Nephron (organoid): ENCODE measurements around the gene ALG2.
A peak's percentile ranks its signal among the peaks of the same experiment; 100 is the strongest.

ENCODE experiments used
- H3K27ac Mint-ChIP-seq, 3 experiments: 2 replicates each; pipeline ENCODE4 v1.8.0; 2020; ENCODE audit warnings: mixed read lengths in 3 of 3, mild to moderate bottlenecking in 2 of 3, moderate library complexity in 1 of 3
- H3K27me3 Mint-ChIP-seq: 2 replicates; pipeline ENCODE4 v1.8.0; 2021; ENCODE audit warnings: low read depth, mild to moderate bottlenecking, moderate library complexity, mixed read lengths
- H3K36me3 Mint-ChIP-seq: 2 replicates; pipeline ENCODE4 v1.8.0; 2020; ENCODE audit warnings: low read depth, mixed read lengths
- H3K4me1 Mint-ChIP-seq: 2 replicates; pipeline ENCODE4 v1.8.0; 2020; ENCODE audit warnings: mixed read lengths
- H3K4me3 Mint-ChIP-seq, 3 experiments: 2 replicates each; pipeline ENCODE4 v1.8.0; 2020; ENCODE audit warnings: mild to moderate bottlenecking in 3 of 3, mixed read lengths in 3 of 3, moderate library complexity in 2 of 3
- H3K9me3 Mint-ChIP-seq: 2 replicates; pipeline ENCODE4 v1.8.0; 2020; ENCODE audit warnings: mixed read lengths
- CTCF ChIP-seq, 3 experiments: fragments of 200-600 bp; sonication (generic); IDR thresholded peaks; one replicate each; pipeline ENCODE4 v1.5.0; 2021; ENCODE audit warnings: antibody characterized with exemption in 3 of 3; ENCODE audit not compliant: unreplicated experiment in 3 of 3

The ALG2 gene

GRCh38 chr9:99182356-99182755, 39.4 kb downstream of the ALG2 start:
- no peak overlapping the region for H3K27ac Mint-ChIP-seq
- no peaks in the 10 kb centered on the region for H3K36me3 Mint-ChIP-seq

GRCh38 chr9:99181621-99182020, 40.1 kb downstream of the ALG2 start:
- Mint-ChIP-seq H3K27ac (no peak overlapping the region), H3K27me3 (no peaks in the 10 kb centered on the region), H3K9me3 (no peaks in the 10 kb centered on the region), H3K36me3 (no peaks in the 10 kb centered on the region), H3K4me1 (peaks cover 33% of the 10 kb centered on the region), H3K4me3 (no peak overlapping the region)
- no peak for TF ChIP-seq CTCF (IDR thresholded peaks at IDR 0.05; ENCODE audit: unreplicated experiment in 3 of 3)

More at GRCh38 chr9:99182356-99182755, 39.4 kb downstream of the ALG2 start:
- no peaks in the 10 kb centered on the region for H3K27me3 Mint-ChIP-seq
- peaks cover 29% of the 10 kb centered on the region for H3K4me1 Mint-ChIP-seq
- no peak for TF ChIP-seq CTCF (IDR thresholded peaks at IDR 0.05; ENCODE audit: unreplicated experiment in 3 of 3)
- no peaks in the 10 kb centered on the region for H3K9me3 Mint-ChIP-seq
- H3K4me3 Mint-ChIP-seq = no peak overlapping the region

- Mint-ChIP-seq H3K4me1 (peaks cover 37% of the 10 kb centered on the region), H3K27ac (peak overlapping the region in 1 of 3 experiments; percentile 28), H3K27me3 (no peaks in the 10 kb centered on the region), H3K4me3 (no peak overlapping the region), H3K36me3 (no peaks in the 10 kb centered on the region), H3K9me3 (no peaks in the 10 kb centered on the region)
- TF ChIP-seq CTCF (IDR thresholded peaks at IDR 0.05; ENCODE audit: unreplicated experiment in 3 of 3) = no peak
Observed at GRCh38 chr9:99181206-99181605, 40.5 kb downstream of the ALG2 start.

- Mint-ChIP-seq H3K4me3 (no peak overlapping the region), H3K27ac (peak overlapping the region in 1 of 3 experiments; percentile 28), H3K4me1 (peaks cover 38% of the 10 kb centered on the region), H3K27me3 (no peaks in the 10 kb centered on the region), H3K9me3 (no peaks in the 10 kb centered on the region), H3K36me3 (no peaks in the 10 kb centered on the region)
- TF ChIP-seq CTCF (IDR thresholded peaks at IDR 0.05; ENCODE audit: unreplicated experiment in 3 of 3) = no peak
Observed at GRCh38 chr9:99180662-99181061, 41.1 kb downstream of the ALG2 start.

- no peak overlapping the region for H3K27ac Mint-ChIP-seq
- no peaks in the 10 kb centered on the region for H3K9me3 Mint-ChIP-seq
- H3K4me3 Mint-ChIP-seq = no peak overlapping the region
- no peaks in the 10 kb centered on the region for H3K36me3 Mint-ChIP-seq
- no peak for TF ChIP-seq CTCF (IDR thresholded peaks at IDR 0.05; ENCODE audit: unreplicated experiment in 3 of 3)
- H3K4me1 Mint-ChIP-seq = peaks cover 38% of the 10 kb centered on the region
- H3K27me3 Mint-ChIP-seq = no peaks in the 10 kb centered on the region
Observed at GRCh38 chr9:99180199-99180598, 41.5 kb downstream of the ALG2 start.
